ENCODE measurements around the gene POLR1C. TPM values are rescaled to one million over a fixed set of nuclear protein-coding genes. Genes with fewer than 3 reads are reported as not detected.
"Not testable (repeated sequence)": the region's sequence is repeated elsewhere in the genome, so short reads cannot be mapped to it uniquely, and the experiment has no call there.

POLR1C gene
- total and polyA plus RNA-seq, 10 of the 15 experiments (the other 5 are each of a cell fraction or from before 2014, with no cell fraction given): 40.0 to 180 (median 66.2) TPM

DNA sequence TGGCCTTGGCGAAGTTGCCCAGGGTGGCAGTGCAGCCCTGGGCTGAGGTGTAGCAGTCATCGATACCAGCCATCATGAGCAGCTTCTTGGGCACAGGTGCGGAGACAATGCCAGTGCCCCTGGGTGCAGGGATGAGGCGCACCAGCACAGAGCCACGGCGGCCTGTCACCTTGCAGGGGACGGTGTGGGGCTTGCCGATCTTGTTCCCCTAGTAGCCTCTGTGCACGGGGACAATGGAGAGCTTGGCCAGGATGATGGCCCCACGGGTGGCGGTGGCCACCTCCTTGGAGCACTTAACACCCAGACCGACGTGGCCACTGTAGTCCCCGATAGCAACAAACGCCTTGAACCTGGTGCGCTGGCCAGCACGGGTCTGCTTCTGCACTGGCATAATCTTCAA lies 22.1 kb downstream of the POLR1C start:
- RAD21 ChIA-PET (ENCODE audit: unreplicated experiment); FAIRE-seq; H4K20me1 ChIP-seq (ENCODE audit: control insufficient read depth, insufficient read depth); H3K9me3 ChIP-seq (replicated peaks; ENCODE audit: control insufficient read depth, insufficient read depth, low read length); H3K4me1 ChIP-seq (ENCODE audit: control insufficient read depth, insufficient read depth, low read length); DNase-seq (ENCODE audit: low read depth, low spot score); H3K4me3 ChIP-seq; intact Hi-C loops (cut with micrococcal nuclease; ENCODE audit: unreplicated experiment); H2AFZ ChIP-seq (ENCODE audit: control insufficient read depth, low read depth, low read length); BruUV-seq (replicated peaks); CTCF ChIA-PET; H3K9ac ChIP-seq (ENCODE audit: control insufficient read depth, insufficient read depth, low read length); H3K27ac ChIP-seq (ENCODE audit: control insufficient read depth, insufficient read depth); H3K27me3 ChIP-seq (replicated peaks in 1 of 2; ENCODE audit: control insufficient read depth in 2 of 2, insufficient read depth in 2 of 2, low read length in 1 of 2); ATAC-seq; H3K79me2 ChIP-seq (ENCODE audit: control insufficient read depth, insufficient read depth, low read length); POLR2A ChIA-PET; SMC1A ChIA-PET (ENCODE audit: uncharacterized antibody, unreplicated experiment); in situ Hi-C loops (cut with MboI); H3K4me2 ChIP-seq (ENCODE audit: control insufficient read depth, insufficient read depth): not testable (repeated sequence)
- WGBS (ENCODE audit: insufficient coverage, insufficient replicate concordance, low lambda C conversion rate, missing lambda C conversion rate): 98% methylated on average over 14 of the region's 17 CpGs
- peaks cover 1 to 11% of the 10 kb centered on the region in 2 experiments; a peak in 3 of 4 replicates for H3K36me3 ChIP-seq (ENCODE audit: control insufficient read depth in 2 of 2, insufficient read depth in 2 of 2, low read length in 1 of 2)

- CTCF ChIA-PET; FAIRE-seq; DNase-seq (ENCODE audit: low read depth, low spot score); RAD21 ChIA-PET (ENCODE audit: unreplicated experiment); H3K4me1 ChIP-seq (ENCODE audit: control insufficient read depth, insufficient read depth, low read length); H3K27me3 ChIP-seq (replicated peaks in 1 of 2; ENCODE audit: control insufficient read depth in 2 of 2, insufficient read depth in 2 of 2, low read length in 1 of 2); H3K9ac ChIP-seq (ENCODE audit: control insufficient read depth, insufficient read depth, low read length); H3K79me2 ChIP-seq (ENCODE audit: control insufficient read depth, insufficient read depth, low read length); BruUV-seq (replicated peaks); POLR2A ChIA-PET; H3K9me3 ChIP-seq (replicated peaks; ENCODE audit: control insufficient read depth, insufficient read depth, low read length); H3K4me2 ChIP-seq (ENCODE audit: control insufficient read depth, insufficient read depth); H4K20me1 ChIP-seq (ENCODE audit: control insufficient read depth, insufficient read depth); H3K27ac ChIP-seq (ENCODE audit: control insufficient read depth, insufficient read depth); H2AFZ ChIP-seq (ENCODE audit: control insufficient read depth, low read depth, low read length); H3K4me3 ChIP-seq; SMC1A ChIA-PET (ENCODE audit: uncharacterized antibody, unreplicated experiment); ATAC-seq; intact Hi-C loops (cut with micrococcal nuclease; ENCODE audit: unreplicated experiment); in situ Hi-C loops (cut with MboI): not testable (repeated sequence)
- 97% methylated on average over 20 of the region's 20 CpGs for WGBS (ENCODE audit: insufficient coverage, insufficient replicate concordance, low lambda C conversion rate, missing lambda C conversion rate)
- peaks cover 1 to 12% of the 10 kb centered on the region in 2 experiments; a peak in 3 of 4 replicates for H3K36me3 ChIP-seq (ENCODE audit: control insufficient read depth in 2 of 2, insufficient read depth in 2 of 2, low read length in 1 of 2)
Measured at GRCh38 chr6:43539409-43539808, 22.5 kb downstream of the POLR1C start.

Data from GM12878 (cell line).